ENCODE measurements around the gene MRPS34.

The MRPS34 gene

DNA sequence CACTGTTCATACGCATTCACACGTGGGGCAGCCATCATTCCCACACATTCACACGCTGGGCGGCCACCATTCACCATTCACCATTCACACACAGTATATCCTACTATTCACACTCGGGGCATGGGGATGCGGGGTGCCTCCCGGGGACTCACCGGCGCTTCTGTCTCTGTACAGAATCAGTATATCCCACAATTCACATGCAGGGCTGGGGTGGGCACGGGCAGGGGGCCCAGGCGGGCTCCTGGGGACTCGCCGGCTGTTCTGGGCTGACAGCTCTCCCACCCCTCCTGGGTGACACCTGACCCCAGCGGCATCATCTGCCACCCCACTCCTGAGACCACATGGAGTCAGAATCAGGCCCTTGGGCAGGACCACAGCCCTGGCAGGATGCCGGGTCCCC lies 11.2 kb downstream of the MRPS34 start:
- no peak for DNase-seq (ENCODE audit: low read depth, low spot score)
- ChIA-PET CTCF (no interaction called here), POLR2A (no interaction called here)
- H3K4me3 ChIP-seq (ENCODE audit: low read depth, low read length), result no peak overlapping the region
- TF ChIP-seq, protein P1, sequence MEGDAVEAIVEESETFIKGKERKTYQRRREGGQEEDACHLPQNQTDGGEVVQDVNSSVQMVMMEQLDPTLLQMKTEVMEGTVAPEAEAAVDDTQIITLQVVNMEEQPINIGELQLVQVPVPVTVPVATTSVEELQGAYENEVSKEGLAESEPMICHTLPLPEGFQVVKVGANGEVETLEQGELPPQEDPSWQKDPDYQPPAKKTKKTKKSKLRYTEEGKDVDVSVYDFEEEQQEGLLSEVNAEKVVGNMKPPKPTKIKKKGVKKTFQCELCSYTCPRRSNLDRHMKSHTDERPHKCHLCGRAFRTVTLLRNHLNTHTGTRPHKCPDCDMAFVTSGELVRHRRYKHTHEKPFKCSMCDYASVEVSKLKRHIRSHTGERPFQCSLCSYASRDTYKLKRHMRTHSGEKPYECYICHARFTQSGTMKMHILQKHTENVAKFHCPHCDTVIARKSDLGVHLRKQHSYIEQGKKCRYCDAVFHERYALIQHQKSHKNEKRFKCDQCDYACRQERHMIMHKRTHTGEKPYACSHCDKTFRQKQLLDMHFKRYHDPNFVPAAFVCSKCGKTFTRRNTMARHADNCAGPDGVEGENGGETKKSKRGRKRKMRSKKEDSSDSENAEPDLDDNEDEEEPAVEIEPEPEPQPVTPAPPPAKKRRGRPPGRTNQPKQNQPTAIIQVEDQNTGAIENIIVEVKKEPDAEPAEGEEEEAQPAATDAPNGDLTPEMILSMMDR (IDR thresholded peaks at IDR 0.05; ENCODE audit: insufficient read depth, low read length, missing control alignments), result no peak

DNA sequence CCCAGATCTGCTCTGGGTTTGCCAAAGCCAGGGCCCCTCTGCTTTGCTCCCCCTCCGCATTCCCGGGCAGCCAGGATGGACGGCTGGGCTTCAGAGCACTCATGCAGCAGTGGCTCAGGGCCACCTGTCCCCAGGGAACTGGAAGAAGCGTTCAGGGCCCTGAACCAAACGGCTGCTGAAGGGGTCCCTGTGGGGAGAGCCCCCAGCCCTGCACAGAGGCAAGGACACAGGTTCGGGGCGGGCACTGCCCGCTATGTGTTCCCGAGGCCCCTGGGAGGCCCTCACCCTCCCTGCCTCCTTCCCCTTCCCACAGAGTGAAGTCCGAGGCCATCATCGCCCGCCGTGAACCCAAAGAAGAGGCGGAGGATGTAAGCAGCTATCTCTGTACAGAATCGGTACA lies 12.0 kb downstream of the MRPS34 start:
- no peak for DNase-seq (ENCODE audit: low read depth, low spot score)
- ChIA-PET POLR2A (no interaction called here), CTCF (interaction anchor here (1.9 kb wide), 1 partner anchor 37 kb away, joined by 6 read pairs; no protein-coding TSS in a partner anchor)
- H3K4me3 ChIP-seq (ENCODE audit: low read depth, low read length), result no peak overlapping the region
- TF ChIP-seq, protein P1 (IDR thresholded peaks at IDR 0.05; ENCODE audit: insufficient read depth, low read length, missing control alignments), result no peak

DNA sequence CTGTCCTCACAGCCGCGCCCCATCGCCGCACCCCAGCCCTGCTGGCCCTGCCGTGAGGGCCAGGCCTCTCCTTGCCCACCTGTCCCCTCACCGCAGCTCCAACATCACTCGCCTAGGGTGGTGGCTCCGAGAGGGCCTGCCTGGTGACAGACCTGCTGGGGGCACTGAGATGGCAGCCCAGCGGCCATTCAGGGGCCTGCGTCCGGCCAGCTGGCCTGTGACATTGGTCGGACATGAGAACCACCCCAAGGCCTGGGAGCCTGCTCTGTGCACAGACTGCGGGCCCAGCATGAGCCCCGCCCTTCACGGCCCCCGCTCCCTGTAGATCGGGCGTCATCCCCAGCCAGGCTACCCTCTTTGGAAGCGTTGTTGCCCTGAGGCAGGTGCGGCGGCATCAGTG lies 13.4 kb downstream of the MRPS34 start:
- ChIA-PET POLR2A (no interaction called here), CTCF (interaction anchor here (1.9 kb wide), 1 partner anchor 36 kb away, joined by 6 read pairs; no protein-coding TSS in a partner anchor)
- DNase-seq (ENCODE audit: low read depth, low spot score), result no peak
- TF ChIP-seq, protein P1 (IDR thresholded peaks at IDR 0.05; ENCODE audit: insufficient read depth, low read length, missing control alignments), result no peak
- no peak overlapping the region for H3K4me3 ChIP-seq (ENCODE audit: low read depth, low read length)

DNA sequence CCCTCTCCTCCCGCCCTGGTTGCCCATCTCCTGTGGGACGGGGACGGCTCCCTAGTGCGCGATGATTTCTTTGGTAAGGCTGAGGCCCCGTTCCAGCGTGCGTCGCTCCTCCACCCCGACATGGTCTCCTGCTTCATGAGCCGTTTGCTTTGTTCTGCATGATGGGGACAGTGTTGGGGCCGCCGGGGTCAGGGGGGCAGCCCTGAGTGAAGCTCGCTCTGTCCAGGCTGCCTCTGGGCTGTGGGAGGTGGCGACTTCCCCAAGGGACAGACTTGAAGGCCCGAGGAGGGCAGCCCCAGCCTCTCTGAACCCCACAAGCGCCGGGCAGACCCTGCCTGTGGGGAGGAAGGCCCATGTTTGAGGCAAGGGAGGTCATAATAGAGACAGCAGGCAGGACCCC lies 14.0 kb downstream of the MRPS34 start:
- TF ChIP-seq, protein P1 (IDR thresholded peaks at IDR 0.05; ENCODE audit: insufficient read depth, low read length, missing control alignments), result no peak
- CTCF ChIA-PET, result interaction anchor here (1.1 to 1.9 kb wide), 2 partner anchors 35 to 53 kb away, joined by 4 to 6 read pairs; partner anchors contain the start of gene MAPK8IP3
- H3K4me3 ChIP-seq (ENCODE audit: low read depth, low read length), result no peak overlapping the region
- DNase-seq (ENCODE audit: low read depth, low spot score), result no peak
- POLR2A ChIA-PET, result no interaction called here

DNA sequence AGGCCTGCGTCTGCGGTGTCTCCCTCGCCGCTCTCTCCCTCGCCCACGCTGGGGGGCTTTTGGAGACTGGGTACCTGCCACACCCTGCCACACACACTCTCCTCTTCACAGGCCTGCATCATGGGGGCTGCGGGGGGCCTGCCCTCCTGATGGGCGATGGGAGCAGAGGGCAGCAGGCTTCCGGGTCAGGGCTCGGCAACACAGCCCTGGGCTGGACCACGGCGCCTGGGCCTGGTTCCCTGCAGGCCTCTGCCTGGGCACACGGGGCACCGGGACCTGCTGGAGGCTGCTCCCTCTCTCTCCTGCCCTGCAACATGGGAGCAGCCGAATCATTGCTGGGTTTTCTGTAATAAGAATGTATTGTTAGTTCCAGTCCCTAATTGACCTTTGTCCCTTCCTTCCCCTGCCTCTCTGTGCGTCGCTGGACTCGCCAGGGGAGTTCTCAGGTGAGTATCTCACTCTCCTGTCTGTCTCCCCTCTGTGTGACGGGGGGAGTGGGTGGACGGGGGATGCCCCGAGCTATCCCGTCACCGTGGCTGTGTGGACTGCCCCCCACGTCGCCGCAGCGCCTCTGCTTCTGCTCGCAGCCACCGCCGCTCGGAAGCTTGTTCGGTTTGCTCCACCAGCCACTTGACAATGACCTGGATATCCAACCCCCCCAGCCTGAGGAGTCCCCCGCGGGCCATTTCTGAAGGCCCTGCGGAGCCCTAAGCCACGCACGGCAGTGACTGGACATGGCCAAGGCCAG lies 15.0 kb downstream of the MRPS34 start:
- no peak for DNase-seq (ENCODE audit: low read depth, low spot score)
- ChIA-PET CTCF (interaction anchor here (0.6 to 1.1 kb wide), 2 partner anchors 52 to 176 kb away, joined by 4 read pairs; partner anchors contain the start of gene MAPK8IP3), POLR2A (no interaction called here)
- TF ChIP-seq, protein P1 (IDR thresholded peaks at IDR 0.05; ENCODE audit: insufficient read depth, low read length, missing control alignments), result no peak
- H3K4me3 ChIP-seq (ENCODE audit: low read depth, low read length), result no peak overlapping the region

DNA sequence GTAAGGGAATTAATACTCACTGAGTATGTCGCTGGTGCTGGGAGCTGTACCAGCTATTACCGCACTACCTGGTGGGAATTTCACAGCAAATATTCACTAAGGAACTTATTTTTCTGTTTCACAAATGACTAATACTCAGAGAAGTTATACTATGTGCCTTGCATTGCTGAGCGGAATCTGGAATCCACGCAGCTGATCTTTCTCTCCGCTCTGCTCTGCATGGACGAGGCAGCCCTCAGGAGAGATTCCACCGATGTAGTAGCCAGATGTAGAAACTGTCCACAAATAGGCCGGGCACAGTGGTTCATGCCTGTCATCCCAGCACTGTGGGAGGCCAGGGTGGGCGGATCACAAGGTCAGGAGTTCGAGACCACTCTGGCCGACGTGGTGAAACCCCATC lies 18.7 kb downstream of the MRPS34 start:
- POLR2A ChIA-PET, result no interaction called here
- no peak overlapping the region for H3K4me3 ChIP-seq (ENCODE audit: low read depth, low read length)
- no peak for DNase-seq (ENCODE audit: low read depth, low spot score)
- TF ChIP-seq, protein P1 (IDR thresholded peaks at IDR 0.05; ENCODE audit: insufficient read depth, low read length, missing control alignments), result no peak
- CTCF ChIA-PET, result interaction anchor here (0.7 kb wide), 1 partner anchor 10 kb away, joined by 3 read pairs; no protein-coding TSS in a partner anchor

Measured in AG04449 (cell line).